DMS 273 treated with DMSO at 0.1 percent for 48 hours (cell line): ENCODE results near the gene PRSS35.
A peak's percentile ranks its signal among the peaks of the same experiment; 100 is the strongest.
"Not testable (repeated sequence)": the region's sequence is repeated elsewhere in the genome, so short reads cannot be mapped to it uniquely, and the experiment has no call there.

Experiments used
- DNase-seq: peaks from one replicate; lab custom pipeline; 2025; lab: John Stamatoyannopoulos, UW

The PRSS35 gene

GRCh38 chr6:83511901-83512681, at the start of gene PRSS35:
Gene PRSS35, plus strand, starts transcription at chr6:83512534. Its CDS starts 10,908 bp downstream, at chr6:83523442.
- peak; percentile 39 for DNase-seq

GRCh38 chr6:83463886-83464285, 48.4 kb upstream of the PRSS35 start:
- DNase-seq, result no peak

GRCh38 chr6:83464381-83465140, 47.8 kb upstream of the PRSS35 start:
- no peak for DNase-seq

GRCh38 chr6:83466328-83466727, 46.0 kb upstream of the PRSS35 start:
- DNase-seq, result no peak

GRCh38 chr6:83467620-83468036, 44.7 kb upstream of the PRSS35 start:
- DNase-seq, result no peak

- DNase-seq, result no peak
Observed at GRCh38 chr6:83470001-83470400, 42.3 kb upstream of the PRSS35 start.

GRCh38 chr6:83470587-83470986, 41.7 kb upstream of the PRSS35 start:
- DNase-seq, result no peak

- no peak for DNase-seq
Observed at GRCh38 chr6:83472767-83473166, 39.6 kb upstream of the PRSS35 start.

- DNase-seq, result no peak
Observed at GRCh38 chr6:83474309-83474708, 38.0 kb upstream of the PRSS35 start.

- no peak for DNase-seq
Observed at GRCh38 chr6:83476971-83477370, 35.4 kb upstream of the PRSS35 start.

- no peak for DNase-seq
Observed at GRCh38 chr6:83479389-83479788, 32.9 kb upstream of the PRSS35 start.

- DNase-seq, result no peak
Observed at GRCh38 chr6:83480470-83480869, 31.9 kb upstream of the PRSS35 start.

GRCh38 chr6:83481938-83482337, 30.4 kb upstream of the PRSS35 start:
- DNase-seq, result not testable (repeated sequence)

- no peak for DNase-seq
Observed at GRCh38 chr6:83488448-83488847, 23.9 kb upstream of the PRSS35 start.

GRCh38 chr6:83488861-83489260, 23.5 kb upstream of the PRSS35 start:
- no peak for DNase-seq

- no peak for DNase-seq
Observed at GRCh38 chr6:83490217-83490807, 22.0 kb upstream of the PRSS35 start.

- DNase-seq, result no peak
Observed at GRCh38 chr6:83505356-83505755, 7.0 kb upstream of the PRSS35 start.

GRCh38 chr6:83509441-83509840, 2.9 kb upstream of the PRSS35 start:
- no peak for DNase-seq

- DNase-seq, result no peak
Observed at GRCh38 chr6:83510791-83511190, 1.5 kb upstream of the PRSS35 start.

GRCh38 chr6:83511266-83511665, 1.1 kb upstream of the PRSS35 start:
- DNase-seq, result no peak

- DNase-seq, result no peak
Observed at GRCh38 chr6:83514466-83514865, 2.1 kb downstream of the PRSS35 start.

- DNase-seq, result peak; percentile 14
Observed at GRCh38 chr6:83514866-83515466, 2.6 kb downstream of the PRSS35 start.

- no peak for DNase-seq
Observed at GRCh38 chr6:83517500-83517899, 5.2 kb downstream of the PRSS35 start.
